ENCODE measurements around the gene PRR5L. TPM values are rescaled to one million over a fixed set of nuclear protein-coding genes. Genes with fewer than 3 reads are reported as not detected.

Gene PRR5L
- total RNA-seq, 1 donor: 0.54 TPM

DNA sequence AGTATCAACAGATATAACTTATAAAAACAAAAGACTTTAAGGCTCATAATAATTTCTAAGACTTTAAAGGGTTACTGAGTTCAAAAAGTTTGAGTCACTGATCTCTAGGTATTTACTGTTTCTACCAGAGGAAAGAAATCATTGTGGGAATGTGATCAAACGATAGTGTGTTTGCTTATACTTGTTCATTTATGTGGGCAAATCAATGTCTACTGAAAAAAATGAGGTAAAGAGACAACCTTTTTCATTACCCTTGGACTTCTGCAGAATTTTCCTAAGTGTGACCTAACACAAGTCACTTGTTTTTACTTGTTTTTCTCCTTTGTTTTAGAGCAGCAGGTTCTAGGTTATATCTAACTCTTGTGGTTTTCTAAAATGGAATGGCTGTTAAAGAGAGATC, 65.4 kb downstream of the PRR5L start:
- TF ChIP-seq, protein P1, sequence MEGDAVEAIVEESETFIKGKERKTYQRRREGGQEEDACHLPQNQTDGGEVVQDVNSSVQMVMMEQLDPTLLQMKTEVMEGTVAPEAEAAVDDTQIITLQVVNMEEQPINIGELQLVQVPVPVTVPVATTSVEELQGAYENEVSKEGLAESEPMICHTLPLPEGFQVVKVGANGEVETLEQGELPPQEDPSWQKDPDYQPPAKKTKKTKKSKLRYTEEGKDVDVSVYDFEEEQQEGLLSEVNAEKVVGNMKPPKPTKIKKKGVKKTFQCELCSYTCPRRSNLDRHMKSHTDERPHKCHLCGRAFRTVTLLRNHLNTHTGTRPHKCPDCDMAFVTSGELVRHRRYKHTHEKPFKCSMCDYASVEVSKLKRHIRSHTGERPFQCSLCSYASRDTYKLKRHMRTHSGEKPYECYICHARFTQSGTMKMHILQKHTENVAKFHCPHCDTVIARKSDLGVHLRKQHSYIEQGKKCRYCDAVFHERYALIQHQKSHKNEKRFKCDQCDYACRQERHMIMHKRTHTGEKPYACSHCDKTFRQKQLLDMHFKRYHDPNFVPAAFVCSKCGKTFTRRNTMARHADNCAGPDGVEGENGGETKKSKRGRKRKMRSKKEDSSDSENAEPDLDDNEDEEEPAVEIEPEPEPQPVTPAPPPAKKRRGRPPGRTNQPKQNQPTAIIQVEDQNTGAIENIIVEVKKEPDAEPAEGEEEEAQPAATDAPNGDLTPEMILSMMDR (IDR thresholded peaks at IDR 0.05; ENCODE audit: insufficient read depth, low read length): no peak
- DNase-seq (ENCODE audit: low read depth): no peak
- H3K4me3 ChIP-seq (ENCODE audit: low read depth, low read length): no peak overlapping the region

DNA sequence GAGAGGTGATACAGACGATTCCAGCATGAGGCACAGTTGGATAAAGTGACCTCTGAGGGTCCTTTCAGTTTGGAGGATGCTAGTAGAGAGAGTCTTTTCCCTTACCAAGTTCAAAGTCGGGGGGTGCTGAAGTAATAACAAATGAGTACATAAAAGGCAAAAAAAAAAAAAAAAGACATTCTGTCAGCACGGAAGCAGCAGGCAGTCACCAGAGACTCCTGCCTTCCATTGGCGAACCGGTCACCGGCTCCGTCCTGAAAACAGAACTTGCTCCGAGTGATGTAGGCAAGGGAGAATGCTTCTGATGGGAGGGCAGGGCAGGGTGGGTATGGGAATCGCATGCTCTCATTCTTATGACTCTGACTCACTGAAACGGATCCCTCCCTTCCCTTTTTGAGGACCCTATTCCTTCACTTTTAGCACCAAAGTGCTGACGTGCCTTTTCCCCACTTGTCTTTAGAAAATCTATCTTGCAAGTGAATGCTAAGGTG, 65.9 kb downstream of the PRR5L start:
- TF ChIP-seq, protein P1 (IDR thresholded peaks at IDR 0.05; ENCODE audit: insufficient read depth, low read length): no peak
- H3K4me3 ChIP-seq (ENCODE audit: low read depth, low read length): no peak overlapping the region
- DNase-seq (ENCODE audit: low read depth): peak; percentile 71

DNA sequence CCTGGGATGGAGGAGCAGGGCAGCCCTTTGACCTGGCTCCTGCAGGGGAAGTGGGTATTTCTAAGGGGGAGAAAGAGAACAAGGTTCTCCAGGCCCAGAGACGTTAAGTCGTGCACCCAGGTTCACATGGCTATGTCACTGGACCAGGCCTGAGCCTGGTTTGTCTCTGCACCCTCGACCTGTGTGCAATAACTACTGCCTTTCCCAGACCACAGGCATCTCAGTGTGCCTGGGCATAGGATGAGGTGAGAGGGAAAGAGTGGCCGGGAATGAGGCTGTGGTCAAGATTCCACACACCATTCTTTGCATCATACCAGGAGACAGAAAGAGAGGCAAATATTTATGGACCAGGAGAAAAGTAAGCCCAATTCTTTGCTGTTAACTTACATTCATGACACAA, 66.8 kb downstream of the PRR5L start:
- DNase-seq (ENCODE audit: low read depth): peak; percentile 46
- no peak overlapping the region for H3K4me3 ChIP-seq (ENCODE audit: low read depth, low read length)
- TF ChIP-seq, protein P1 (IDR thresholded peaks at IDR 0.05; ENCODE audit: insufficient read depth, low read length): no peak

DNA sequence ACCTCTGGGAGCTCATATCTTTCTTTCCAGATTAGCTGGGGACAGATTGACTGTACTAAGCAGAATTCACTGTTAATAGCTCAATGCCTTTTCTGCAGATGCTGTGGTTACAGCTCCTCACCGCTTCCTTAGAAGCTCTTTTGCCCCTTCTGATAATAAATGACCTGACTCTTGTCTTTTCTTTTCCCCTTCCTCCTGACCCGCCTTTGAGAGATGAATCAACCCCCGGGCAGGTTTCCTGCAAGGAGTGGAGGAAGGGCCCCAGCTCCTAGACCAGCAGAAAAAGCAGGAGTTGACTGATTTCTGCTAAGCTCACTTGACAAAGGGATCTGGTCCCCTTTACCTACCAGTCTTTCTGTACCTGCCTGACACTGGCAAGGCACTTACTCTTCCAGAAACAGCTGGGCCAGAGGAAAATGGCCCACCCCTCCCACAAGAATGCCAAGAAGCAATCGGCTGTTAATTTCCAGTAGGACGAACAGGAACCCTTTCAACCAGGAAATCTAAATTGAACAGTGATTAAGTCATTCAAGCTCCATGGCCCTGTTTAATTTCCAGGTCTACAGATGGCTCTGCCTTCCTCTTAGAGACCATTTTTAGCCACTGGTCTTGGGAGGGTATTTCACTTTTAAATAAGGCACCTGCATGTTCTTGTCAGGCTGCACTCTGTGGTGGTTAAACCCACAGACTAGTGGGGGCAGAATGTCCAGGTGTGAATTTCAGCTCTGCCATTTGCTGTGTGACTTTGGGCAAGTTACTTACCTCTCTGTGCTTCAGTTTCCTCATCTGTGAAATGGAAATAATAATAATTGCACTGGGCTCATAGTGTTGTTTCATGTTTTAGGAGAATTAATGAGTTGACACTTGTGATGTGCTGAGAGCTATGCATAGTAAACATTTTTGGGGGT, 67.5 kb downstream of the PRR5L start:
- DNase-seq (ENCODE audit: low read depth): no peak
- no peak overlapping the region for H3K4me3 ChIP-seq (ENCODE audit: low read depth, low read length)
- TF ChIP-seq, protein P1 (IDR thresholded peaks at IDR 0.05; ENCODE audit: insufficient read depth, low read length): no peak

DNA sequence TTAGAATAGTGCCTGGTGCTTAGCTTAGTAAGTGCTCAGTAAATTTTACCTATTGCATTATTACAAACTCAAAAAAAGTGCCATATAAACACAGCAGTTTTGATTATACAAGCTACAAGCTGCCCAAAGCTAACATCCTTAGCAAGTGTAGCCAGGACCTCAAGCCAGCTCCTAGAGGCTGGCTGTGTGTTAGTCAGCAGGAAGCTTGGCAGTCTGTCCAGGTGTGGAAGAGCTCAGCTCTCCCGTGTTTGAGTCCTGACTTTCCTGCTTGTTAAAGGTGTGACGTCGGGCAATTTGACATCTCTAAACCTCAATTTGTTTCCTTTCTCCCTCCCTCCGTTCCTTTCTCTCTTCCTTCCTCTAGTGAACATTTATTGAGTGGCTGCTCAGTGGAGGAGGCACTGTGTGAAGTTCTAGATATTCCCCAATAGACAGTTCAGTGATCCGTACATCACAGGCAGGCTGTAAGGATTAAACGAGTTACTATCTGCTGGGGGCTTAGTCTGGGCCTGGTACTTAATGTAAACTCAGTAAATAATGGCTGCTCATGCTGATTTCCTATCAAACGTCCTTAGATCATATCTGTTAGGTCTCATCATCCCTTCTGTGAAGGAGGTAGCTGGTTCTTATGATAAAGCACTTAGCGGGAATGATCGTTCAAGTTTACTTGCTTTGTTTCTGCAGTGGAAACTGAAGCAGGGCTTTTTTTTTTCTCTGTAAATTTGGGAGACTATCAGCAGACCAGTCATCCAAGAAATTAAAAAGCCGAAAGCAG, 68.7 kb downstream of the PRR5L start:
- no peak for DNase-seq (ENCODE audit: low read depth)
- no peak overlapping the region for H3K4me3 ChIP-seq (ENCODE audit: low read depth, low read length)
- TF ChIP-seq, protein P1 (IDR thresholded peaks at IDR 0.05; ENCODE audit: insufficient read depth, low read length): no peak

DNA sequence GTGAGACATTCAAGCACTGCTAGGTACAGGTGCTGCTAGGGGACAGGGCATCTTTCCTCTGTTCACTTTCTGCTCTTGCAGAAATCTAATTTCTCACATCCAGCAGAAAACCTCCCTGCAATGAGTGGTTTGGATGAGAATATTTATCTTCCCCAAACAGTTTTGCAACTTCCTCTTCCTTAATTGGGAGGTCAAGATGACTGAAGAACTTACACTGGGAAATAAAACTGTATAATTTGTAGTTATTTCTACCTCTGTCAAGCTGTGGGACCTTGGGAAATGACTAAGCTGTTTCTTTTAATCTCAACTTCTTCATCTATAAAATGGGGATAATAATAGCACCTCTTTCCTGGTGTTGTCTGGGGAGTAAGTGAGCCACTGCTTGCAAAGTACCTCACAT, 69.8 kb downstream of the PRR5L start:
- no peak overlapping the region for H3K4me3 ChIP-seq (ENCODE audit: low read depth, low read length)
- peak; percentile 14 for DNase-seq (ENCODE audit: low read depth)
- TF ChIP-seq, protein P1 (IDR thresholded peaks at IDR 0.05; ENCODE audit: insufficient read depth, low read length): no peak

All from fibroblast of the aortic adventitia (primary cell).